Stimulated activated CD4-positive, alpha-beta T cell treated with anti-CD3 and anti-CD28 coated beads, TNF-alpha, amount 100 ng/mL, for 4 hours (primary cell): ENCODE measurements around the gene CRYBA4.
"Not testable (repeated sequence)": the region's sequence is repeated elsewhere in the genome, so short reads cannot be mapped to it uniquely, and the experiment has no call there.

Source experiments
- DNase-seq, 3 experiments: peaks; one replicate each; pipeline ENCODE4 v3.0.0-alpha.2; 2020; ENCODE audit warnings: low read depth in 3 of 3

CRYBA4 gene

DNA sequence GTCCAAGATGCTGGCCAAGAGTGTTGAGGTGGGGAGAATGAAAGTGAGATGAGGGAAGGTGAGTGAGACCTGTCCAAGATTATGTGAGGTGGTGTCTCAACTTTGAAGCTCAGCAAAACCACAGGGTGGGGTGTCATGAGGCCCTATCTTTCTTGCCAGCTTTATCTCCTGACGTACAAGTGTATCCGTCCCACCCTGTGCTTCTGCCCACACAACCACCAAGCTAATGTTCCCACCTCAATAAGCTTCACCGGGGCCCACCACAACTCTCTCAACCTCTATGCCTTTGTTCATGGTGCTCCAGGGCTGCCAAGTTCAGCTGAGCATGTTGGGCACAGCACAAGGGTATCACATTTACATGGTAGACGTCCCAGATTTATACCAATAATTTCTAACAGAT, 24.7 kb upstream of the CRYBA4 start:
- DNase-seq: no peak

DNA sequence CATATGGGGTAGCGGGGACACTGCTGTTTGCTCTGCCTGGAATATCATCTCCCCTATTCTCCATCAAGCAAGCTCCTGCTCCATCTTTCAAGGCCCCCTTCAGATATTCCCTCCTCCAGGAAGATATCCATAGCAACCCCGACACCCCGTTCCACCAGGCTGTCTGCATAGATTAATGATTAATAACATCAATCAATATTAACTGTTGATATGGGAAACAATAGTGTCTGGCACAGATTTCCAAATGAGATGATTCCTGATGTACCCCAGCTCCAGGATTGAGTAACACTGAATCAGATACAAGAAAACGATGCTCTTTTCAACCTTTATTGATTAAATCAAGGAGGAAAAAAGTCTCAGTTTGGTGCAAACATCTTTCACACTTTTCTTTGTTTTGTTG, 24.3 kb upstream of the CRYBA4 start:
- DNase-seq: no peak

DNA sequence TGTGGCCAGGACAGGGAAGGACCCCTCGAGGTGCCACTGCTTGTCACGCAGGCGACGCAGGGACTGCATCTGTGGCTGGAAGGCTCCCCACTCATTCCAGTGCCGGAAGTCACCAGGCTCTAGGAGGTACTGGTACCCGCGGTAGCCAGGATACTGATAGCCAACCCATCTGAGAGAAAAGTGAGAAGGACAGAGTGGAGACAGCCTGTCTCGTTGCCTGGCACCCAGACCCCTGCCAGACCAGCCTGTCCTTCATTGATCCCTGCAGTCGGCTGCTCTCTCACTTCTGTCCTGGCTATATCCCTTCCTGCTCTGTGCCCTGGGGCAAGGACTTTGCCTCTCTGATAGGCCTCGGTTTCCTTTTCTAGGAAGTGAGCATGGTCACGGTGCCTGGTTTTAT, 22.3 kb upstream of the CRYBA4 start:
- DNase-seq: no peak

DNA sequence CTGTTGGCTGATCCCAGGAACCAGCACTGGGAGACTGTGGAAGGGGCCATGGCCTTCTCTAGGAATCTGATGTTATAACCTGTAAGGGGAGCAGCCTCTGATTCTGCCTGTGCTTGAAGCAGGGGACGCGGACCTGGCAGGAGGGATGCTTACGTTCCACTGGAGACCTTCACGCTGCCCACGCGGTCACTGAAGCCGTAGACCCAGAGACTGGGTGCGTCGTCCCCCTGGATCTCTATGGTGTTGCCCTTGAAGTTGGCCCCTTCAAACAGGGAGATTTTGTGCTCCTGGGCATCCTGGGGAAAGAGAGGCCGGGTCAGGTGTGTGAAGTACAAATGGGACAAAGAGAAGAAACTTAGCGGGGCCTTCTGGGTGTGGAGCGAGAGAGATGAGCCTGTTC, 20.0 kb upstream of the CRYBA4 start:
- no peak for DNase-seq

DNA sequence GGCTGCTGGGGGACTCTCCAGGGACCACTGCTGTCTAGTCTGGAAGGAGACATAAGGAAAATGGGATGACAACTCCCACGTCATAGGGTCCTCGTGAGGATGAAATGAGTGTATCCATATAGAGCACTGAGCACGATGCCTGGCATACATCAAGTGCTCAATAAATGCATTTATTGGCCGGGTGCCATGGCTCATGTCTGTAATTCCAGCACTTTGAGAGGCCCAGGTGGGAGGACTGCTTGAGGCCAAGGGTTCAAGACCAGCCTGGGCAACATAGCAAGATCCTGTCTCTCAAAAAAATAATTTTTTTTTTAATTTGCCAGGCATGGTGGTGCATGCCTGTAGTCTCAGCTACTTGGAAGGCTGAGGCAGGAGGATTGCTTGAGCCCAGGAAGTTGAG, 19.6 kb upstream of the CRYBA4 start:
- no peak for DNase-seq

DNA sequence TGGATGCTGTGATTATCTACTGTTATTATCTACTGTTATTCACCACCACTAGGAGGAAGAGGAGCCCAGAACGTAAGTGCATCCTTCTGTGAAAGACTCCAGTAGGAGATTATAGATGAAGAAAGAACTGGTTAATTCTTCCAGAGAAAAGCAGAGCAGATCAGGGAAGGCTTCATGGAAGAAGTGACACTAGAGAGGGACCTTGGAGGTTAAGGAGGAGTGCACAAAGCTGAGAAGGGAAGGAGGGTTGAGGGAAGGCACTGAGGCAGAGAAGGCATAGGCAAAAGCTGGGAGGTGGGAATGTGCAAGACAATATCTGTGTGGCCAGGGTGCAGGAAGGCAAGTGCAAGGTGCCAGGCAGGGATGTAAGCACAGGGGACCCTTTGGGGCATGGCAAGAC, 17.4 kb upstream of the CRYBA4 start:
- DNase-seq: no peak

DNA sequence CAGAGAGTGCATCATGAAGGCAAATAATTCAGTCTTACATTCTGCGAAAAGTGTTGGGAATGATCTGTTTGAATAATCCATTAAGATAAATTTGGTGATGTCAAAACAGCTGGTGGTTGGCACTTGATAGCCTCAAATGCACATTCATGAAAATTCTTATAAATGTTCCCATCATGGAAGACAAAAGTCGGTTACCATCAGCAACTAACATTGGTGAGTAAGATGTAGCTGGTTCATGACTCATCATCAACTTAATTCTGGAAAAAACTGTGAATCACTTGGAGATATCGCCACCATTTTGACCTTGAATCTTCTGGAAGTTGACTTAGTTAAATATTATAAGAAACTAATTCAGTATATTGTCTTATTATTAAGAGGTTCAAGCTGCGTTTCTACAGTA, 15.2 kb upstream of the CRYBA4 start:
- DNase-seq: no peak

DNA sequence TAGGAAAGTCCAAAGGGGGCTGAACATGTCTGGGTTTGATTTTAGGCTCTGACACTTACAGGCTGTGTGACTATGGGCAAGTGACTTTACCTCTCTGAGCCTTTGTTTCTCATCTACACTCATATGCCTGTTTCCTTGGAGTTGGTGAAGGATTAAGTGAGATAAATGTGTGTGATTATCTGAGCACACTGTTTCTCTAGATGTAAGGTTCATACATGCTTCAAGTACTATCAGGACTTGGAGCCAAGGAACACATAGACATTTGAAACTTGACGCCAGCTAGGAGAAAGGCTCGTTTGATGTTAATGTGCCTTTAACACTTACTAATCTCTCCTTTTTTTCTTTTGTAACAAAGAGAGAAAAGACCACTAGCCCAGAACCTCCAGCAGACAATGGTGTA, 13.6 kb upstream of the CRYBA4 start:
- DNase-seq: no peak

DNA sequence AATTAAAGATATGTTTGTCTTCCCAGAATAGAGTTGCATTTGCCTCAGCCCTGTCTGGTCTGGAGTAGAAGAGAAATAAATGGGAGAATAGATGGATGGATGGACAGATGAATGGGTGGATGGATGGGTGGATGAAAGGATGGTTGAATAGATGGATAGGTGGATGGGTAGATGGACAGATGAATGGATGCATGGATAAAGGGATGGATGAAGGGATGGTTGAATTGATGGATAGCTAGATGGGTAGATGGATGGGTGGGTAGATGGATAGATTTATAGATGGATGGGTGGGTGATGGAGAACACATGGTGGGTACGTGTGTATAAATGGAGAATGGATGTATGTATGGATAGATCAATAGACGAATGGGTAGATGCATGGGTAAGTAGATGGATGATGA, 12.5 kb upstream of the CRYBA4 start:
- no peak for DNase-seq

DNA sequence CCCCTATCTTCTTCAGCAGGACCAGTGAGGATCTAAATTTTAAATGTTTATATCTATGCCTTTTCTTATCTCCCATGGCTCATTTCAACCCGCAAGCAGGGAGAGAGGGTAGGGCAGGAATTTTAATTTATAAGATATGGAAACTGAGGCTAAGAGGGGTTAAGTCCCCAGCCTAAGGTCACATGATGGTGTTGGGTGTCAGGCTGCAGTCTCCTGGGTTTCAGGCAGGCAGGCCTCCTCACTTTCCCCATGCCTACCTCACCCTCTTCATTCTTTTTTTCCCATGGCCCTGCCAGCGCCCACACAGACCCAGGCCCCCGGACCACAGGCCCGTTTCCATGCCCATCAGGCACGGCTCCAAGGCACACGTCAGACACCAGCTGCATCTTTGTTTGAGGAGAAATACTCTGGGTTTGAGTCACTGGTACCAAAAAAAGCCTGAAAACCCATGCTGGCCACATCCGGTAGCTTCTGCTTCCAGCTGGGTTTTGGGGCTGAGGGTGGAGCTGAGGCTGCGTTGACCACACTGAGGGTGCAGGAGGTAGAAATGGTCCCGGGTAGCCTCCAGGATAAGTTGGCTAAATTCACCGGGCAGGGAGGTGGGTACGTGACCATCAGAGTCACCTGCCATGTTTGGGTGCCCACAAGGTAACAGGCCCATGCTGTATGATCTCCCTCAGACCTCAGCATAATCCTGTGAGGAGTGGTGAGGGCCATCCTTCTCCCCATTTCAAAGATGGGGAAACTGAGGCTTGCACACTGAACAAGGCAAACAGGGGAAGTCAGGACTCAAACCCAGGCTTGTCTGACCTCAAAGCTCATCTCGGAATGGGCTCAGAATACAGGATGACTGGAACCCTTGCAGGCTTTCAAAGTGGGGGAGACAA, 11.4 kb upstream of the CRYBA4 start:
- DNase-seq: peak in 1 of 3 experiments; percentile 16

DNA sequence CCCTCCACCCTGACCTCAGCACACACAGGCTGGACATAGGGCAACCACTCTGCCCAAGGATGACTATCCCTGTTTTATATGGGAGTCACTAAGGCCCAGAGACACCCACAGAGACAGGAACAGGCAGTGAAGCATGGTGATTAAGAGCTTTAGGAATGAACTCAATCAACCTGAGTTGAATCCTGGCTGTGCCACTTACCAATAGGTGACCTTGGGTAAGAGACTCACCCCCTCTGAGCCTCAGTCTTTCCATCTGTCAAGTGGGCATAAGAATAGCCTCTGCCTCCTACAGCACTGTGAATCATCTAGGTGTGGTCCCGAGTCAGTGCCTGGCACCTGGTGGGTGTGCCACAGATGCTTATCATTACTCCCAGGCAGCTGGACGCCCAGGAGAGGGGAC, 10.8 kb upstream of the CRYBA4 start:
- DNase-seq: no peak

DNA sequence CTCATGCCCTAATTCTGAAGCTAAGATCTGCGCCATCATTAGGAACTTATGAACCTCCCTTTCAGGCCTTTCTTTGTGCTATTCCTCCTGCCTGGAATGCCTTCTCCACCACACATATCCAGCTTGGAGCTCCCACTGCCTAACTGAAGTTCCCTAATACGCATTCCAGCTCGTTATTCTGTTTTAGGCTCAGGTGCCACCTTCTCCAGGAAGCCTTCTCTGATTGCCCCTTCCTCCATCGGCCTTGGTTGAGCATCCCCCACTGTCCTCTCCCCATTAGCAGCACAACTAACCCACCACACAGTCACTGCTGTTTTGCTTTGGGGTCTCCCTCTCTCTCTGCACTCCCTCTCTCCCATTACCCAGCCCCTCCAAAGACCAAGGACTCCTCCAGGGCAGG, 9.1 kb upstream of the CRYBA4 start:
- no peak for DNase-seq

DNA sequence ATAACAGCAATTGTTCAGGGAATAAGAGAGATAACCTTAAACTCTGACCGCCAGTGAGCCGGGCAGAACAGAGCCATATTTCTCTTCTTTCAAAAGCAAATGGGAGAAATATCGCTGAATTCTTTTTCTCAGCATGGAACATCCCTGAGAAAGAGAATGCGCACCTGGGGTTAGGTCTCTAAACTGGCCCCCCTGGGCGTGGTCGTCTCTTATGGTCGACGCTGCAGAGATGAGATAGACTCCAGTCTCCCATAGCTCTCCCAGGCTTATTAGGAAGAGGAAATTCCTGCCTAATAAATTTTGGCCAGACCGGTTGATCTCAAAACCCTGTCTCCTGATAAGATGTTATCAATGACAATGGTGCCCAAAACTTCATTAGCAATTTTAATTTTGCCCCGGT, 8.0 kb upstream of the CRYBA4 start:
- DNase-seq: not testable (repeated sequence)

DNA sequence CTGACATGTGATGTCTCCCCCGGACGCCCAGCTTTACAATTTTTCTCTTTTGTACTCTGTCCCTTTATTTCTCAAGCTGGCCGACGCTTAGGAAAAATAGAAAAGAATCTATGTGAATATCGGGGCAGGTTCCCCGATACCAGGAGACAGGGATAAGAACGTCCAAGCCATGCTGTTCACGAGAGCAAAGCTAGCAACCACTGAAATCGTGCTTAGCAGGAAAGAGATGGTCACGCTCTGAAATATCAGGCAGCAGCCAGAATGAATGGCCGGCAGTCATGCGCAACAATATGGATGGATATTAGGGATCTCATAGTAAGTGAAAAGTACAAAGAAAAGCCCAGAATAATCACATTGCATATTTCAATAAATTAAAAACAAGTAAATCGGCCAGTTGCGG, 7.4 kb upstream of the CRYBA4 start:
- no peak for DNase-seq

DNA sequence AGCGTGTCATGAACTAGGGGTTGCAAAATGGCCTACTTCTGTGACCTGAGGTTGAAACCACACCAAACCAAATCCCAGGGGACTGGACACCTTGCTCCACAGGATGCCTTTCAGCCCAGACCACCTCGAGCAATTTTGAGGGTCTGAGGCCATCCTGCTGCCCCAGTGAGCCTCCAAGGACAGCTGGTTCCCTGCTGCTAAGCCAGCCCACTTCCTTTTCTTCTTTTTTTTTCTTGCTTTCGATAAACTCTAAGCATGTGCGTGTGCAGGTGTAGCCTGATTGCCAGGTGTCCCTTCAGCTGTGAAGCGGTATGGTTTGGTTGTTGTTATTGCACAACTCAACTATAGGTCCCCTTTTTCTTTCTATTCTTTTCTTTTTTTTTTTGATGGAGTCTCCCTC, 6.6 kb upstream of the CRYBA4 start:
- no peak for DNase-seq

DNA sequence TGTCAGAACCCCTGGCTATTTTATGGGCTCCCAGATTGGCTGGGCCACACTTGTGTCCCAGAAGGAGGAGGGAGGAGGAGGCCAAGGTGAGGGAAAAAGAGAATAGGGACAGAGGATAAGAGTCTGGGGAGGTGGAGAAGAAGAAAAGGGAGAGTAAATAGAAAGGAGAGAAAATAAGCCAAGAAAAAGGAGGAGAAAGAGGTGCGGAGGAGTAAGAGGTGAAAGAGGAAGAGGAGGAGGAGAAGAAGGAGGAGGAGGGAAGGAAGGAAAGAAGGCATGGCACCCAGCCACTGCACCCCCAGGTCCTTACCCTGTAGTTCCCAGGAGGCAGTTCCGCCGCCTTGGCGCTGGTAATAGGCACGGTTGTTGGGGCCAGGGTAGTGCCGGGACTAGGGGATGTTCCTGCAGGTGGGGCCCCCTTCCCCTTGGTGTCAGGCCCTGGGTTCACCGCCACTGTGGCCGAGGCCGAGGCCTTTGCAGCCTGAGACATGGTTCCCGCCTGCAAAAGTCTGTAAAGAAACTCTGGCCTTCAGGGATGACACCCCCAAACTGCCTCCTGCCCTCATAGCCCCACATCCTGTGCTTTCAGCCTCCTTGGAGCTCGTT, 5.8 kb upstream of the CRYBA4 start:
- DNase-seq: no peak

DNA sequence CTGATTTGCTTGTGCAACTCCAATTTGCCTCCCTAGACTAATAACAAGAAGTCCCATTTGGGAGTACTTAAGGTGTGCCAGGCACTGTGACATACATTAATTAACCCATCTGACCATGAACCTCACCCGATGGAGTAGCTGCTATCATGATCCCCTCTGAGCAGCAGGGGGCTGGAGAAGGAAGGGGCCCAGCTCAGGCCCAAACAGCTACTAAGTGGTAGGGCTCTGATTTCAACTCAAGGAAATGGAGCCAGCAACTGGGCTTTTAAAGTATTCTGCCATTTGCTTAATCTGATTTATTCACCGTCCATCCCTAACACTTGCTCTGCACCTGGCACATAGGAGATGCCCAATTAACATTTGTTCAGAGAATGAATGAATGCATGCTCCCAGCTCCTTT, 5.1 kb upstream of the CRYBA4 start:
- no peak for DNase-seq

DNA sequence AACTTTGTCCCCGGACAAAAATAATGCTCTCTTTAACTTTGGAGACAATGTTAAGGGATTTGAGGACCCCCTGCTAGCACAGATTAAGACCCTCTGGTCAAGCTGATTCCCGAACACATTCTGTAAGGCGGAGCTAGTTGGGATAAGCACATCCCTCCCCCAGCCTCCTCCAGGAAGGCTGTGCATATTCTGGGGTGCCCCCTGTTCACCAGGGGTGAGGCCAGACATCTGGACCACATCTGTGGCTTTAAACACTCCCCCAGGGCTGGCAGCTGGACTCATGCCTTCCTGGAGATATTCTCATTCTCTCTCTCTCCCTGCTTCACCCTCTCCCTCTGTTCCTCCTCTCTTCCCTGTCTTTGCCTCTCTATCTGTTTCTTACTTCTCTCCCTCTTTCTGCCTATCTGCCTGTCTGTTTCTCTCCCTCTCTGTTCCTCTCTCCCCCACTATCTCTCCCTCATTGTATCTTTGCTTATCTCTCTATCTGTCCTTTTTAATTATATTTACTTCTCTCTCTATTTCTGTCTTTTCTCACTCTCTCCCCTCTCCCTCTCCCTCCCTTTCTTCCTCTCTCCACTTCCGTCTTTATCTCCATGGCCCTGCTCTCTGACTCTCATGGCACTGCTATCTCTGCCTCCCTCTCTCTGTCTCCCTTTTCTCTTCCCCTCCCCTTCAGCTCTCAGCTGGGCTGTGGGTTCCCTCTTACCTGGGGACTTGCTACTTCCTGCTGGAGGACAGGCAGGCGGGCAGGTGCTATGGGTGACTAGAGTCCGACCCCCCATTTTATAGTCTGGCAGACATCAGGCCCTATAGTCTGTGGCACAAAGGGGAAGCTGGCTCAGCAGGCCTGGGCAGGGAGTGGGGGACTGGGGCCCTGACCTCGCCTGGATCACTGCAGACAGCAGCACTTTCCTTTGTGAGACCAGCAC, 4.2 kb upstream of the CRYBA4 start, which contains the start of gene CRYBB1:
Gene CRYBB1, minus strand, starts transcription at position 757 of the 929 bp plus-strand sequence. CDS start 1,708 bp downstream, outside the sequence.
- no peak for DNase-seq

DNA sequence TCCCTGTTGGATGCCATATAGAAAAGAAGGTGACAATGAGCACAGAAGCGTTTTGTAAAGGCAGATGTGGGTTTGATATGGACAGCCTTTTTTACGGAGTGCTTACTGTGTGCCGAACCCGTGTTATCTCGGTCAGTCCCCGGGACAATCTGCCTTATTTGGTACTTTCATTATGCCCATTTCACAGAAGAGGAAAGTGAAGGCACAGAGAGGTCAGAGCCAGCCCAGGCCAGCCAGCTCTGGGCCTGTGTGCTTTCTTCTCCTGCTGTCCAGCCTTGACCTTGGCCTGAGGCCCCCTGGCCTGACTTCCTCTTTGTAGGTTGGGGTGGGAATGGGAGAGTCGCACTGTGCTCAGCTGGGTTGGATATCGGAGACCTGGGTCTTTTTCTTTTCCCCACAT, 3.3 kb upstream of the CRYBA4 start:
- DNase-seq: no peak

DNA sequence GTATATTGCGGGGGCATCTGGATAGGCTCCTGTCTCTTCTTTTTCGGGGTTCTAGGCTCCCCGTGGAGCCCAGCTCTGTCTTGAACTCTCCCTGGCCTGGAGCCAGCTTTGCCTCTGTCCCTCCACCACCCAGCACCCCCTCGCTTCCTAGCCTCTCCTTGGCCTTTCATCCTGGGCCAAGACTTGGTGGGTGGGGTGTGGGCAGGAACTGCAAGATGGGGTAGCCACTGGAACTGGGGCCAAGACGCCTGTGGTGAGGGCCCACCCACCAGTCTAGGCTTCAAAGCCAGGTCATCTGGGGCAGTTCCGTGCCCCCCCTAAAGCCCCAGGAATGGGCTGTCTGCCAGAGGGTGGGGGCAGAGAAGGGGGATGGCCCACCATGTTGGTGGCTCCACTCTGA, 2.3 kb upstream of the CRYBA4 start:
- DNase-seq: no peak

DNA sequence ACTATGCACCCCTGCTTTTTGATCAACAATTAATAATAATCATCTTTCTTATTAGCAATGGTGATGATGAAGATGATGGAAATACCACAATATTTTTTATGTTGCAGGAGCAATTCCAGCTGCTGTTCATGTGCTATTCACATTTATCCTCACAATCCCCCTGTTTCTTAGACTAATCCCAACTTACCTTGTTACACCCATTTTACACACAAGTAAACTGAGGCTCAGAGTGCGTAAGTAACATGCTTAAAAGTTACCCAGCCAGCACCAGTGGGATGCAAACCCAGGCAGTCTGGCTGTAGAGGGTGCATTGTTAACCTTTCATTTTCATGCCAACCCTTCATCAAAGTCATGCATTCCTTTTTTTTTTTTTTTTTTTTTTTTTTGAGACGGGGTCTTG, 1.6 kb upstream of the CRYBA4 start:
- DNase-seq: no peak

DNA sequence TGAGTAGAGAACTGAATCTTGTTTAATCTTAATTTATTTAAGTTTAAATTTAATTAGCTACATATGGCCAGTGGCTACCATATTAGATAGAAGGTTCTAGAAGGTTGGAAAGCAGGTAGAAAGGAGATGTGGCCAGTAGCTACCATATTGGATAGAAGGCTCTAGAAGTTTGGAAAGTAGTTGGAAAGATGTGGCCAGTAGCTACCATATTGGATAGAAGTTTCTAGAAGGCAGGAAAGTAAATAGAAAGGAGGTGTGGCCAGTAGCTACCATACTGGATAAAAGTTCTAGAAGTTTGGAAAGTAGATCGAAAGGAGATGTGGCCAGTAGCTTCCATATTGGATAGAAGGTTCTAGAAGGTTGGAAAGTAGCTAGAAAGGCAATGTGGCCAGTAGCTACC, 2.2 kb downstream of the CRYBA4 start:
- DNase-seq: no peak
